ENCODE data around the gene RDH5.

DNA sequence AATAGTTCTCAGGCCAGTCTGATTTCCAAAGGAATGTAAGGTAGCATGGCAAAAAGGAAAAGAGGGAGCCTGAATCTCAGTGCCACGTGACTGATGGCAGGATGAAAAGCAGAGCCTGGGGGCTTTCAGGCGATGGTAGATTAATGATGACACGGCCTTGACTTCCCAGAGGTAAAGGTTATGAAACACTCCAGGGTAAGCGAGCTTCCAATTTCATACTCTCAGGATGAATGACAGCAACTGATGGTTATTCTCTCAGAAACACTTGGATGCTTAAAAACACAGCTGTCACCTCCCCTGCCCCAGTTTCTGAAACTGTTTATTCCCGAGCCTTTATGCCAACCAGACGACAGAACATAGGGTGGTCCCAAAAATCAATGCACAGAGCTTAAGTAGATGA lies 51.5 kb downstream of the RDH5 start:
- TF ChIP-seq, protein P1, sequence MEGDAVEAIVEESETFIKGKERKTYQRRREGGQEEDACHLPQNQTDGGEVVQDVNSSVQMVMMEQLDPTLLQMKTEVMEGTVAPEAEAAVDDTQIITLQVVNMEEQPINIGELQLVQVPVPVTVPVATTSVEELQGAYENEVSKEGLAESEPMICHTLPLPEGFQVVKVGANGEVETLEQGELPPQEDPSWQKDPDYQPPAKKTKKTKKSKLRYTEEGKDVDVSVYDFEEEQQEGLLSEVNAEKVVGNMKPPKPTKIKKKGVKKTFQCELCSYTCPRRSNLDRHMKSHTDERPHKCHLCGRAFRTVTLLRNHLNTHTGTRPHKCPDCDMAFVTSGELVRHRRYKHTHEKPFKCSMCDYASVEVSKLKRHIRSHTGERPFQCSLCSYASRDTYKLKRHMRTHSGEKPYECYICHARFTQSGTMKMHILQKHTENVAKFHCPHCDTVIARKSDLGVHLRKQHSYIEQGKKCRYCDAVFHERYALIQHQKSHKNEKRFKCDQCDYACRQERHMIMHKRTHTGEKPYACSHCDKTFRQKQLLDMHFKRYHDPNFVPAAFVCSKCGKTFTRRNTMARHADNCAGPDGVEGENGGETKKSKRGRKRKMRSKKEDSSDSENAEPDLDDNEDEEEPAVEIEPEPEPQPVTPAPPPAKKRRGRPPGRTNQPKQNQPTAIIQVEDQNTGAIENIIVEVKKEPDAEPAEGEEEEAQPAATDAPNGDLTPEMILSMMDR (IDR thresholded peaks at IDR 0.05), result no peak
- TF ChIP-seq POLR2A (IDR thresholded peaks at IDR 0.05), result no peak

Measured in heart left ventricle (tissue), 13 donors.